ENCODE data around the gene CUBN. TPM values are rescaled to one million over a fixed set of nuclear protein-coding genes. Genes with fewer than 3 reads are reported as not detected.
A peak's percentile ranks its signal among the peaks of the same experiment; 100 is the strongest.

Gene CUBN
- total RNA-seq, 1 donor from 2014 or later: 2.5 TPM

DNA sequence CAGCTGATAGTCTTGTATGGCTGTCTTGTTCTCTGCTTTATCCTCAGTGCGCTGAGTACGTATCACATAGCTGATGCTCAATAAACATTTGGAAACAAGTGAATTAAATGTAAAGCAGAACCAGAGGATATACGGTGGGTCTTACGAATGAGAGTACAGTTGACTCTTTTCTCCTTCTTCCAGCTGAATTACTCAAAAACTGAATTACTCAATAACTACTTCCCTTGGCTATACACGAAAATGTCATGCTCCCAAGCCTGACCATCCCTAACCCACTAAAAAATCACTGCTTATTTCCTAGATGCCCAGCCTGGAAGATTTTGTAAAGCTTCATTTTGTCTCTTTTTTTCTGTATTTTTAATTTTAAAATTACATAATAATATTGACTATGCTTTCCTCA is 309.2 kb downstream of the CUBN start:
- Mint-ChIP-seq H3K27ac (no peak overlapping the region), H3K4me3 (no peak overlapping the region), H3K36me3 (ENCODE audit: low read depth) (peaks cover 24% of the 10 kb centered on the region), H3K4me1 (peaks cover 17% of the 10 kb centered on the region), H3K27me3 (no peaks in the 10 kb centered on the region), H3K9me3 (peaks cover 16% of the 10 kb centered on the region)
- TF ChIP-seq, protein P1, sequence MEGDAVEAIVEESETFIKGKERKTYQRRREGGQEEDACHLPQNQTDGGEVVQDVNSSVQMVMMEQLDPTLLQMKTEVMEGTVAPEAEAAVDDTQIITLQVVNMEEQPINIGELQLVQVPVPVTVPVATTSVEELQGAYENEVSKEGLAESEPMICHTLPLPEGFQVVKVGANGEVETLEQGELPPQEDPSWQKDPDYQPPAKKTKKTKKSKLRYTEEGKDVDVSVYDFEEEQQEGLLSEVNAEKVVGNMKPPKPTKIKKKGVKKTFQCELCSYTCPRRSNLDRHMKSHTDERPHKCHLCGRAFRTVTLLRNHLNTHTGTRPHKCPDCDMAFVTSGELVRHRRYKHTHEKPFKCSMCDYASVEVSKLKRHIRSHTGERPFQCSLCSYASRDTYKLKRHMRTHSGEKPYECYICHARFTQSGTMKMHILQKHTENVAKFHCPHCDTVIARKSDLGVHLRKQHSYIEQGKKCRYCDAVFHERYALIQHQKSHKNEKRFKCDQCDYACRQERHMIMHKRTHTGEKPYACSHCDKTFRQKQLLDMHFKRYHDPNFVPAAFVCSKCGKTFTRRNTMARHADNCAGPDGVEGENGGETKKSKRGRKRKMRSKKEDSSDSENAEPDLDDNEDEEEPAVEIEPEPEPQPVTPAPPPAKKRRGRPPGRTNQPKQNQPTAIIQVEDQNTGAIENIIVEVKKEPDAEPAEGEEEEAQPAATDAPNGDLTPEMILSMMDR (IDR thresholded peaks at IDR 0.05): no peak
- ATAC-seq (ENCODE audit: low read depth): no peak
- DNase-seq: no peak
- ChIA-PET CTCF (no interaction called here), POLR2A (no interaction called here)
- intact Hi-C loops (cut with micrococcal nuclease): loop anchor here (10.0 kb wide), 1 partner anchor 784 kb away; no protein-coding TSS in a partner anchor

DNA sequence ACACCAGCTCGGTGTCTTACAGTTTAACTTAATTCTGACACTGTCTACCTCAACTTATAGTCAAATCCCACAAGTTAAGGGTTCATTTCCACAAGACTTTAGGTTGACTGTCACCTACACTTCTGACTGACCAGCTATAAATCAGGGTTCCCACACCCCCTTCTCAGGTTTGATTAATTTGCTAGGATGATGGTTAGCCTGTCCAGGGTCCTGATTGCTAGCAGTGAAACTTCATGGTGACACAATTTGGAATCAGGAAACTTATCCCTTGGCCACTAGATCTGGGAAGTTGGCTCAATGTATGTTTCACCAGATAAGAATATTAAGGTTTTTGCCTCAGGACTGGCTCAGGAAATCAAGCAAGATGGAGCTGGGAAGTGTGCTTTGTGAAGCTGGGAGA is 309.6 kb downstream of the CUBN start:
- no peak overlapping the region for H3K4me3 Mint-ChIP-seq
- H3K27ac Mint-ChIP-seq: no peak overlapping the region
- H3K9me3 Mint-ChIP-seq: peaks cover 16% of the 10 kb centered on the region
- ChIA-PET POLR2A (no interaction called here), CTCF (no interaction called here)
- no peaks in the 10 kb centered on the region for H3K27me3 Mint-ChIP-seq
- ATAC-seq (ENCODE audit: low read depth) (no peak), DNase-seq (no peak)
- peaks cover 21% of the 10 kb centered on the region for H3K4me1 Mint-ChIP-seq
- intact Hi-C loops (cut with micrococcal nuclease): loop anchor here (10.0 kb wide), 1 partner anchor 785 kb away; no protein-coding TSS in a partner anchor
- TF ChIP-seq, protein P1 (IDR thresholded peaks at IDR 0.05): no peak
- peaks cover 27% of the 10 kb centered on the region for H3K36me3 Mint-ChIP-seq (ENCODE audit: low read depth)

DNA sequence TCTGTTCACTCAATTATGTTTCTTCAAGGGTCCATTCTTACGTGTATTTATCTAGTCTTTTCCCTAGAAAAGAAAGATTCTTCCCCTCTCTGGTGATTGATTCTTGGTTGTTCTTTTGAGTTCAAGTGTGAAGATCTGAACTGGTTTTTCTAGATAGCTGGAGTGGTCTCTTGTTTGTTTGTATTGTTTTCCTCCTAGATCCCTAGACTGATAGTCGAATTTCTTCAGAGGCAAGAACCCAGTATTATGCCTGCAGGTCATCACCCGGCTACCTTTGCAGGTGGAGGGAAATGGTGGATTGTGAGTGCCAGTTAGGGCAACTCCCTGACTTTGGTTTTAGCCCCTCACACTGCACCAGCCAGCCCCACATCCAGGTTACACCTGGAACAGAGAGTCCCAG is 310.2 kb downstream of the CUBN start:
- Mint-ChIP-seq H3K4me1 (peaks cover 24% of the 10 kb centered on the region), H3K9me3 (peaks cover 16% of the 10 kb centered on the region), H3K4me3 (peak overlapping the region; percentile 36), H3K27me3 (no peaks in the 10 kb centered on the region), H3K27ac (no peak overlapping the region), H3K36me3 (ENCODE audit: low read depth) (peaks cover 30% of the 10 kb centered on the region)
- TF ChIP-seq, protein P1 (IDR thresholded peaks at IDR 0.05): no peak
- intact Hi-C loops (cut with micrococcal nuclease): no loop called here
- POLR2A ChIA-PET: no interaction called here
- ATAC-seq (ENCODE audit: low read depth): no peak
- no peak for DNase-seq
- CTCF ChIA-PET: no interaction called here

DNA sequence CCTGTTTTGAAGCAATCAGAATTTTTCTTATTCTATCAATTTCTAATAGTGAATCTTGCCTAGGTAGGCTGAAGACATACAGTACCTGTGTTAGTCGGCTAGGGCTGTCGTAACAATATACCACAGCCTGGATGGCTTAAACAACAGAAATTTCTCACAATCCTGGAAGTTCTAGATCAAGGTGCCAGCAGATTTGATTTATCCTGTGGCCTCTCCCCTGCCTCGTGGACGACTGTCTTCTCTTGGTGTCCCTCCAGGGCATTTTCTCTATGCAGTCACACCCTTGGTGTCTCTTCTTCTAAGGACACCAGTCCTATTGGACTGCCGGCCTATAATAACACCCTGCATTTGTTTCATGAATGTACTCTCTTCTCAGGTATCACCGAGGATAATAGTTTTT is 310.6 kb downstream of the CUBN start:
- Mint-ChIP-seq H3K9me3 (peaks cover 16% of the 10 kb centered on the region), H3K4me1 (peaks cover 24% of the 10 kb centered on the region), H3K27ac (no peak overlapping the region), H3K27me3 (no peaks in the 10 kb centered on the region), H3K4me3 (peak overlapping the region; percentile 36), H3K36me3 (ENCODE audit: low read depth) (peaks cover 30% of the 10 kb centered on the region)
- DNase-seq (no peak), ATAC-seq (ENCODE audit: low read depth) (no peak)
- ChIA-PET CTCF (no interaction called here), POLR2A (no interaction called here)
- intact Hi-C loops (cut with micrococcal nuclease): no loop called here
- TF ChIP-seq, protein P1 (IDR thresholded peaks at IDR 0.05): no peak

DNA sequence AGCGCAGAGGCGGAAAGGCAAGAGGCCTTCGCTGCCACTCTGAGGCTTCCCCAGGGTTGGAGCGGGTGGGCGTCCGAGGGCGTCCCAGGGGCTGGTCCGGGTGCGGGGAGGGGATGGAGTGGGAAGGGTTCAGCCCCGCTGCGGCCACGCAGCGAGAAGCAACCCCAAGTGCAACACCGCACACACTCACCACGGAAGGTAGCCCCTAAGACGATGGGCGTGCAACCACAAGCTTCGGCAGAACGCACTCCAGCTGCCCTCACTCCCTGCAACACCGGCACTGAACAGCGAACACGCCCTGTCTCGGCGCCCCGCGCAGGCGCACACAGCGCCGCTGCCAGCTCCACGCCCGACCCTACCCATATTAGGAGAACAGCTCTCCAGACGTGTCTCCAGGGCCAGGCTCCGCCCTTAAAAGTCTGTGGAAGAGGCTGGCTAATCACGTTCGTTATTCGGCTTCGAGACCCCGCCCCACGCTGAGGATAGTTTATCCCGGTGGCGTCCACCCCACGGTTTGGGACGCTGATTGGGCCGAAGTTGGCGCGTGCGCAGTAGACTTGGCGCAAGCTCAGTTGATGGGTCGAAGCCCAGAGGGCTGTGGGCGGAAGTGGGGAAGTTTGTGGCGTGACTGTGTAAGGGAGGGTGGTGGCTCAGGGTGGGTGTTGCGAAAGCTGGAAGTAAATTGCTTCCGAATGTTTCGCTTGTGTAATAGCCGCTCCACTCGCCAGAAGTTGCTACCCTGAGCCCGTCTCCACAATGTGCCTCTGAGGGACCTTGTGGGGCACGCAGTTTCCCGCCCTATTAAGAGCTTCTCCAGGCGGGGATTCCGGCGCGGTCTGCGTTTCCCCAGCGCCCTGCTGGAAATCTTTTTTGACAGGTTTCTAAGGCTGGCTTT is 312.2 kb downstream of the CUBN start, which contains the start of gene RSU1:
Gene RSU1 (minus strand): TSS at position 300 of the 895 bp plus-strand sequence. CDS start 343 bp downstream, outside the sequence.
- DNase-seq (peak; percentile 100), ATAC-seq (ENCODE audit: low read depth) (peak; percentile 98)
- POLR2A ChIA-PET: interaction anchor here (0.6 to 2.1 kb wide), 13 partner anchors 11 to 1842 kb away, joined by 3 to 70 read pairs (median 7); partner anchors contain the start of genes ARL5B, MINDY3, PTER and STAM
- H3K9me3 Mint-ChIP-seq: peaks cover 9% of the 10 kb centered on the region
- peaks cover 23% of the 10 kb centered on the region for H3K36me3 Mint-ChIP-seq (ENCODE audit: low read depth)
- TF ChIP-seq, protein P1 (IDR thresholded peaks at IDR 0.05): no peak
- H3K4me3 Mint-ChIP-seq: peak within 1 kb of the TSS; percentile 94
- CTCF ChIA-PET: interaction anchor here (0.8 to 1.5 kb wide), 6 partner anchors 9 to 413 kb away, joined by 3 to 8 read pairs (median 4); partner anchors contain the start of gene TRDMT1
- H3K27me3 Mint-ChIP-seq: no peaks in the 10 kb centered on the region
- H3K4me1 Mint-ChIP-seq: peaks cover 26% of the 10 kb centered on the region
- intact Hi-C loops (cut with micrococcal nuclease): loop anchor here (1.0 to 2.0 kb wide), 7 partner anchors 11 to 1841 kb away; partner anchors contain the start of genes ARL5B, MINDY3, STAM and TRDMT1
- H3K27ac Mint-ChIP-seq: peak within 1 kb of the TSS; percentile 94

Measured in activated B cell treated with CpG ODN at 0.5 μM for 24 hours (primary cell).